Measurements from ENCODE around the gene LBP.

DNA sequence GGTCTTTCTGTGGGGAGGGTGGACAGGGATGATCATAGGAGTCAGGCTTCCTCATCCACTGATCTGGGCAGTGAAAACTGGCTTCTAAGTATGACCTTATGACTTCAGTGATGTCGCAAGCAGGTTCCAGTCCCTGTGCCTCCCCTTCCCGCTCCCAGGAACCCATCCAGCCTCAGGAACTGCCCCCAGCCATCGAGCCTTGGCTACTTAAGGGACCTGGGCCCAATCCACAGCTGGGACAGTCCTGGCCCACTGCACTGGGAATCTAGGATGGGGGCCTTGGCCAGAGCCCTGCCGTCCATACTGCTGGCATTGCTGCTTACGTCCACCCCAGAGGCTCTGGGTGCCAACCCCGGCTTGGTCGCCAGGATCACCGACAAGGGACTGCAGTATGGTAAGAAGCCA lies at the start of gene LBP:
- TF ChIP-seq, protein P1, sequence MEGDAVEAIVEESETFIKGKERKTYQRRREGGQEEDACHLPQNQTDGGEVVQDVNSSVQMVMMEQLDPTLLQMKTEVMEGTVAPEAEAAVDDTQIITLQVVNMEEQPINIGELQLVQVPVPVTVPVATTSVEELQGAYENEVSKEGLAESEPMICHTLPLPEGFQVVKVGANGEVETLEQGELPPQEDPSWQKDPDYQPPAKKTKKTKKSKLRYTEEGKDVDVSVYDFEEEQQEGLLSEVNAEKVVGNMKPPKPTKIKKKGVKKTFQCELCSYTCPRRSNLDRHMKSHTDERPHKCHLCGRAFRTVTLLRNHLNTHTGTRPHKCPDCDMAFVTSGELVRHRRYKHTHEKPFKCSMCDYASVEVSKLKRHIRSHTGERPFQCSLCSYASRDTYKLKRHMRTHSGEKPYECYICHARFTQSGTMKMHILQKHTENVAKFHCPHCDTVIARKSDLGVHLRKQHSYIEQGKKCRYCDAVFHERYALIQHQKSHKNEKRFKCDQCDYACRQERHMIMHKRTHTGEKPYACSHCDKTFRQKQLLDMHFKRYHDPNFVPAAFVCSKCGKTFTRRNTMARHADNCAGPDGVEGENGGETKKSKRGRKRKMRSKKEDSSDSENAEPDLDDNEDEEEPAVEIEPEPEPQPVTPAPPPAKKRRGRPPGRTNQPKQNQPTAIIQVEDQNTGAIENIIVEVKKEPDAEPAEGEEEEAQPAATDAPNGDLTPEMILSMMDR (IDR thresholded peaks at IDR 0.05) = no peak
- no peak for TF ChIP-seq POLR2A (IDR thresholded peaks at IDR 0.05)
